ENCODE data around the gene RAB27B.
"Not testable (repeated sequence)": the region's sequence is repeated elsewhere in the genome, so short reads cannot be mapped to it uniquely, and the experiment has no call there.

The RAB27B gene

DNA sequence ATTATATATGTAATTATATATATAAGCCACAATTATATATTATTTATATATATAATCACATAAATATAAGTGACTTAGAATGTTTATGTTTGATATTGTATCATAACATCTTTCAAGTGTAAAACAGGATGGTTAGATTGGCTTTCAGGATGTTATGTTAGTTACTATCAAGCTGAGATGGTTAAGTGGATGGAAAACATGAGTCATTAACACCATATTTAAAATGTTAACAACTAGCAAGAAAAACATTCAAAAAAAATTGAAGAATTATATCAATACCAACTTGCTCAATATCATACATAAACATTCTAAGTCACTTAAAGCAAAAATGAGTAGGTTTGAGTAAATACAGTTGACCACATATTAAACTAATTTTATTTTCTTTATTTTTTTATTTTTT lies 21.8 kb upstream of the RAB27B start:
- H3K4me3 ChIP-seq (replicated peaks; ENCODE audit: low read depth, low read length), result no peak overlapping the region
- H3K27me3 ChIP-seq (replicated peaks; ENCODE audit: control insufficient read depth, insufficient read depth, low read length), result no peaks in the 10 kb centered on the region; the same call in 1 of the 2 replicates
- H3K36me3 ChIP-seq (ENCODE audit: control insufficient read depth, insufficient read depth, low read length), result no peaks in the 10 kb centered on the region
- TF ChIP-seq CTCF (IDR thresholded peaks at IDR 0.05; ENCODE audit: insufficient read depth, low read length, poor library complexity, severe bottlenecking), result no peak
- DNase-seq (ENCODE audit: extremely low read depth, insufficient read length), result no peak

GRCh38 chr18:54807303-54807702 lies 21.0 kb upstream of the RAB27B start:
- no peaks in the 10 kb centered on the region for H3K36me3 ChIP-seq (ENCODE audit: control insufficient read depth, insufficient read depth, low read length)
- H3K27me3 ChIP-seq (replicated peaks; ENCODE audit: control insufficient read depth, insufficient read depth, low read length), result no peaks in the 10 kb centered on the region; the same call in 1 of the 2 replicates
- TF ChIP-seq CTCF (IDR thresholded peaks at IDR 0.05; ENCODE audit: insufficient read depth, low read length, poor library complexity, severe bottlenecking), result no peak
- no peak overlapping the region for H3K4me3 ChIP-seq (replicated peaks; ENCODE audit: low read depth, low read length)
- DNase-seq (ENCODE audit: extremely low read depth, insufficient read length), result no peak

DNA sequence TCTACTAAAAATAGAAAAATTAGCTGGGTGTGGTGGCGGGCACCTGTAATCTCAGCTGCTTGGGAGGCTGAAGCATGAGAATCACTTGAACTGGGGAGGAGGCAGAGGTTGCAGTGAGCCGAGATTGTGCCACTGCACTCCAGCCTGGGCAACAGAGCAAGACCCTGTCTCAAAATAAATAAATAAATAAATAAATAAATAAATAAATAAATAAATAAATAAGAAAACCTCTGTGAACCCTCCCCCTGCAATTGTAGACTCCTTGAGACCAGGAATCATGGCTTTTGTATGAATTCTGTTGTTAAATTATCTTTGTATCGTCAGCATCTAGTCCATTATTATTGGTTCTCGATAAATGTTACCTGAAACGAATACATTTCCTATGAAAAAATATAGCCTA lies 17.6 kb upstream of the RAB27B start:
- not testable (repeated sequence) for DNase-seq (ENCODE audit: extremely low read depth, insufficient read length); H3K4me3 ChIP-seq (replicated peaks; ENCODE audit: low read depth, low read length); H3K36me3 ChIP-seq (ENCODE audit: control insufficient read depth, insufficient read depth, low read length); H3K27me3 ChIP-seq (replicated peaks; ENCODE audit: control insufficient read depth, insufficient read depth, low read length)

GRCh38 chr18:54812885-54813284 lies 15.4 kb upstream of the RAB27B start:
- no peaks in the 10 kb centered on the region for H3K27me3 ChIP-seq (replicated peaks; ENCODE audit: control insufficient read depth, insufficient read depth, low read length)
- no peak for DNase-seq (ENCODE audit: extremely low read depth, insufficient read length)
- TF ChIP-seq CTCF (IDR thresholded peaks at IDR 0.05; ENCODE audit: insufficient read depth, low read length, poor library complexity, severe bottlenecking), result no peak
- no peaks in the 10 kb centered on the region for H3K36me3 ChIP-seq (ENCODE audit: control insufficient read depth, insufficient read depth, low read length)
- H3K4me3 ChIP-seq (replicated peaks; ENCODE audit: low read depth, low read length), result no peak overlapping the region

- Histone ChIP-seq H3K4me3 (replicated peaks; ENCODE audit: low read depth, low read length) (no peak overlapping the region), H3K27me3 (replicated peaks; ENCODE audit: control insufficient read depth, insufficient read depth, low read length) (no peaks in the 10 kb centered on the region), H3K36me3 (ENCODE audit: control insufficient read depth, insufficient read depth, low read length) (no peaks in the 10 kb centered on the region)
- no peak for TF ChIP-seq CTCF (IDR thresholded peaks at IDR 0.05; ENCODE audit: insufficient read depth, low read length, poor library complexity, severe bottlenecking)
- no peak for DNase-seq (ENCODE audit: extremely low read depth, insufficient read length)
Observed at GRCh38 chr18:54813305-54813704, 15.0 kb upstream of the RAB27B start.

DNA sequence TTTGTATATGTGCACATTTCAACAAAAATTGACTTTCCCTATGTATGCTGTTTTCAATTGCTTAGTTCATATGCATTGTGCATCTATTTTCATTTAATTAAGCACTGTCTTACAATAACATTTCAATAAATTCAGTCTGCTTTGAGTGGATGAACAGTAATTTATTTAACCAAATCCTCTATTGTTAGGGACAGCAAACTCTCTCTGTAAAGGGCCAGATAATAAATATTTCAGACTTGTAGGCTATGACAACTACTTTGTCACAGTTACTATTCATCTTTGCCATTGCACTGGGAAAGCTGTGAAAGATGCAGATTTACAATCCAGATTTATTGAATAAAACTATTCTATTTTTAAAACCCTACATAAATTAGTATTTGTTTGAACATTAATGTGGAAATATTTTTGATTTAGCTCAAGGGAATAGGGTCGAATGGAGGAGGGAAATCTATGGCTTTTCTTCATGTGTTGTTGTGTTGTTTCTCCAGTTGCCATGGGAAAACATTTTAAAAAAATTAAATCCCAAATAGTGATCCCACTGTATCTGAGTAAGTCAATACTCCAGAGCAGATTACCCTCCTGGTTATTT lies 14.2 kb upstream of the RAB27B start:
- no peaks in the 10 kb centered on the region for H3K27me3 ChIP-seq (replicated peaks; ENCODE audit: control insufficient read depth, insufficient read depth, low read length)
- no peaks in the 10 kb centered on the region for H3K36me3 ChIP-seq (ENCODE audit: control insufficient read depth, insufficient read depth, low read length)
- DNase-seq (ENCODE audit: extremely low read depth, insufficient read length), result no peak
- TF ChIP-seq CTCF (IDR thresholded peaks at IDR 0.05; ENCODE audit: insufficient read depth, low read length, poor library complexity, severe bottlenecking), result no peak
- no peak overlapping the region for H3K4me3 ChIP-seq (replicated peaks; ENCODE audit: low read depth, low read length)
